ENCODE measurements around the gene NDFIP1.
"Not testable (repeated sequence)": the region's sequence is repeated elsewhere in the genome, so short reads cannot be mapped to it uniquely, and the experiment has no call there.

NDFIP1 gene

DNA sequence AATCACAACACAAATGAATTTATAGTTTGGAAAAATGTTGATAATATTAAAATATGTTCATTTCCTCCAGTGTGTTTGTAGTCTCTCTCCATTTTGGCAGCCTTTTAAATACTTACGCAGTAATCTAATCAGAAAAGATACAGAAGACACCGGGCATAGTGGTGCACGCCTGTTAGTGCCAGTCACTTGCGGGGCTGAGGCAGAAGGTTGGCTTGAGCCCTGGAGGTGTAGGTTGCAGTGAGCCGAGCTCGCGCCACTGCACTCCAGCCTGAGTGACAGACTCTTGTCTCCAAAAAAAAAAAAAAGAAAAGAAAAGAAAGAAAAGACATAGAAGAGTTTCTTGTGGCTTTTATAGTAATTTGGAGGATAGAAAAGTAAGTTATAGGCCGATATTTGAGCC lies 41.9 kb downstream of the NDFIP1 start:
- no peak overlapping the region for H3K4me3 ChIP-seq (ENCODE audit: low read depth, low read length)
- TF ChIP-seq MYC (IDR thresholded peaks at IDR 0.05; ENCODE audit: low read depth, low read length) (no peak), POLR2A (IDR thresholded peaks at IDR 0.05; ENCODE audit: extremely low read depth, insufficient read length) (no peak)
- TF ChIP-seq, protein P1, sequence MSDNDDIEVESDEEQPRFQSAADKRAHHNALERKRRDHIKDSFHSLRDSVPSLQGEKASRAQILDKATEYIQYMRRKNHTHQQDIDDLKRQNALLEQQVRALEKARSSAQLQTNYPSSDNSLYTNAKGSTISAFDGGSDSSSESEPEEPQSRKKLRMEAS (IDR thresholded peaks at IDR 0.05; ENCODE audit: low read depth, low read length), result no peak
- TF ChIP-seq, protein P2, sequence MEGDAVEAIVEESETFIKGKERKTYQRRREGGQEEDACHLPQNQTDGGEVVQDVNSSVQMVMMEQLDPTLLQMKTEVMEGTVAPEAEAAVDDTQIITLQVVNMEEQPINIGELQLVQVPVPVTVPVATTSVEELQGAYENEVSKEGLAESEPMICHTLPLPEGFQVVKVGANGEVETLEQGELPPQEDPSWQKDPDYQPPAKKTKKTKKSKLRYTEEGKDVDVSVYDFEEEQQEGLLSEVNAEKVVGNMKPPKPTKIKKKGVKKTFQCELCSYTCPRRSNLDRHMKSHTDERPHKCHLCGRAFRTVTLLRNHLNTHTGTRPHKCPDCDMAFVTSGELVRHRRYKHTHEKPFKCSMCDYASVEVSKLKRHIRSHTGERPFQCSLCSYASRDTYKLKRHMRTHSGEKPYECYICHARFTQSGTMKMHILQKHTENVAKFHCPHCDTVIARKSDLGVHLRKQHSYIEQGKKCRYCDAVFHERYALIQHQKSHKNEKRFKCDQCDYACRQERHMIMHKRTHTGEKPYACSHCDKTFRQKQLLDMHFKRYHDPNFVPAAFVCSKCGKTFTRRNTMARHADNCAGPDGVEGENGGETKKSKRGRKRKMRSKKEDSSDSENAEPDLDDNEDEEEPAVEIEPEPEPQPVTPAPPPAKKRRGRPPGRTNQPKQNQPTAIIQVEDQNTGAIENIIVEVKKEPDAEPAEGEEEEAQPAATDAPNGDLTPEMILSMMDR (IDR thresholded peaks at IDR 0.05; ENCODE audit: low read depth, low read length), result no peak
- no peak for DNase-seq (ENCODE audit: low read depth)

DNA sequence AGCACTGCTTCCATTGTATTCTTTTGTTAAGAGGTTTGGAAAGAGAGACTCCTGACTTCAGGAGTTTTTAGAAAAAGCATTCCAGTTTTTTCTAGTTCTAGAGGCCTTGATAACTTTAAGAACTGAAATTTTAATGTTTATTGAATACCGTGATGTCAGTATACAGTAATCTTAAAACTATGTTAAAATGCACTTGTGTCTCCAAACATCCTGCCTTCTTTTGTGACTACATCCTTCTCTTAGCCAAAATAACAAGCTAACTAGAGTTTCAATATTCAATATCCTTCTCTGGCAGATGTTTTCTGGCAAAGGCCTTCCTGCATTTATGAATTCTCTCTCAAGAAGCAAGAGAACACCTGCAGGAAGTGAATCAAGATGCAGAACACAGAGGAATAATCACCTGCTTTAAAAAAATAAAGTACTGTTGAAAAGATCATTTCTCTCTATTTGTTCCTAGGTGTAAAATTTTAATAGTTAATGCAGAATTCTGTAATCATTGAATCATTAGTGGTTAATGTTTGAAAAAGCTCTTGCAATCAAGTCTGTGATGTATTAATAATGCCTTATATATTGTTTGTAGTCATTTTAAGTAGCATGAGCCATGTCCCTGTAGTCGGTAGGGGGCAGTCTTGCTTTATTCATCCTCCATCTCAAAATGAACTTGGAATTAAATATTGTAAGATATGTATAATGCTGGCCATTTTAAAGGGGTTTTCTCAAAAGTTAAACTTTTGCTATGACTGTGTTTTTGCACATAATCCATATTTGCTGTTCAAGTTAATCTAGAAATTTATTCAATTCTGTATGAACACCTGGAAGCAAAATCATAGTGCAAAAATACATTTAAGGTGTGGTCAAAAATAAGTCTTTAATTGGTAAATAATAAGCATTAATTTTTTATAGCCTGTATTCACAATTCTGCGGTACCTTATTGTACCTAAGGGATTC lies 43.1 kb downstream of the NDFIP1 start:
- DNase-seq (ENCODE audit: low read depth), result peak; percentile 76
- no peak overlapping the region for H3K4me3 ChIP-seq (ENCODE audit: low read depth, low read length)
- TF ChIP-seq MYC (IDR thresholded peaks at IDR 0.05; ENCODE audit: low read depth, low read length) (no peak), POLR2A (IDR thresholded peaks at IDR 0.05; ENCODE audit: extremely low read depth, insufficient read length) (no peak)
- TF ChIP-seq, protein P1 (IDR thresholded peaks at IDR 0.05; ENCODE audit: low read depth, low read length), result no peak
- TF ChIP-seq, protein P2 (IDR thresholded peaks at IDR 0.05; ENCODE audit: low read depth, low read length), result peak; percentile 63

DNA sequence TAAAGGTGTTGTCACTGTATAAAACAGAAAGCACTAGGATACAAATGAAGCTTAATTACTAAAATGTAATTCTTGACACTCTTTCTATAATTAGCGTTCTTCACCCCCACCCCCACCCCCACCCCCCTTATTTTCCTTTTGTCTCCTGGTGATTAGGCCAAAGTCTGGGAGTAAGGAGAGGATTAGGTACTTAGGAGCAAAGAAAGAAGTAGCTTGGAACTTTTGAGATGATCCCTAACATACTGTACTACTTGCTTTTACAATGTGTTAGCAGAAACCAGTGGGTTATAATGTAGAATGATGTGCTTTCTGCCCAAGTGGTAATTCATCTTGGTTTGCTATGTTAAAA lies 43.8 kb downstream of the NDFIP1 start:
- TF ChIP-seq MYC (IDR thresholded peaks at IDR 0.05; ENCODE audit: low read depth, low read length) (no peak), POLR2A (IDR thresholded peaks at IDR 0.05; ENCODE audit: extremely low read depth, insufficient read length) (no peak)
- TF ChIP-seq, protein P2 (IDR thresholded peaks at IDR 0.05; ENCODE audit: low read depth, low read length), result no peak
- TF ChIP-seq, protein P1 (IDR thresholded peaks at IDR 0.05; ENCODE audit: low read depth, low read length), result no peak
- no peak overlapping the region for H3K4me3 ChIP-seq (ENCODE audit: low read depth, low read length)
- DNase-seq (ENCODE audit: low read depth), result no peak

DNA sequence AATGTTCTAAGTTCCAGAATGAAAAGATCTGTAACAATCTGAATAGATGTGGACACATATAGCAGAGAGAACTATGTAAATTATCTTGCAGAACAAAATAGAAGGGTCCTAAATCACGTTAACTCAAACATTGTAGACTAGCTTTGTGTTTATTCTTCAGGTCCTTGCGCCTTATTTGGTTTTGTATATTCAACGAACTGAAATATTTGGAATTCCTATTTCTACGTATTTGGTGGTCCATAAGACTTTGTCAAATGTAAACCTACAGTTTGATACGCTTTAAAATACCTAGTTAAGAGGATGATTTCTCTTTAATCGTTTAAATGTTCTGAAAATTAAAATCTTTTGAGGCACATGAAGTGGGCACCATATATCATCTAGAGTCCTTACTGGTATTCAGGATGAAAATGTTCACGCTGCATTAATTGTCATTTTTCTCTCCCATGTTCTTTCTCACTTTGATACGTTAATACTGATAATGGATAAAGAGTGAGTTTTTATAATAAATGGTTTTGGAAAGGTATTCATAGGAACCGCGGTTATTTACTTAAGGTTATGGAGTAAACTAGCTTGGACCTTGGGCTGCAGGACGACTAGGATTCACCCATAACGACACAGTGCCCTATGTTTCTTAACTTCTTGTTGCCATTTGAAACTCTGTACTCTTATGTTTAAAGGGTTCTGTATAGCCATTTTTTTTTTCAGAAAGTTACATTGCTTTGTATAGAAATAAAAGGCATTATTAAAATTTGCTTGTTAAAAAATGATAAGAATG lies 45.3 kb downstream of the NDFIP1 start:
- TF ChIP-seq POLR2A (IDR thresholded peaks at IDR 0.05; ENCODE audit: extremely low read depth, insufficient read length) (no peak), MYC (IDR thresholded peaks at IDR 0.05; ENCODE audit: low read depth, low read length) (no peak)
- TF ChIP-seq, protein P1 (IDR thresholded peaks at IDR 0.05; ENCODE audit: low read depth, low read length), result no peak
- no peak for DNase-seq (ENCODE audit: low read depth)

DNA sequence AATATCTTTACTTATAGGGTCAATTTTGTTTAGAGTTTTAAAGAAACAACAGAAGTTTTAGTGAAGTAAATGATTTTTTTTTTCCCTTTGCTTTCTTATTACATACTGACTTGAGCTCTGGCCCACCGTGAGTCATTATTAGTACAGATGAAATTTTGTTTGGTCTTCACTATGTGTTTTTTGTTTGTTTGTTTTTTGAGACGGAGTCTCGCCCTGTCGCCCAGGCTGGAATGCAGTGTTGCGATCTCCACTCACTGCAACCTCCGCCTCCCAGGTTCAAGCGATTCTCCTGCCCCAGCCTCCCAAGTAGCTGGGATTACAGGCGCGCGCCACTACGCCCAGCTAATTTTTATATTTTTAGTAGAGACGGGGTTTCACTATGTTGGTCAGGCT lies 45.9 kb downstream of the NDFIP1 start:
- H3K4me3 ChIP-seq (ENCODE audit: low read depth, low read length); DNase-seq (ENCODE audit: low read depth): not testable (repeated sequence)

More for the DNA sequence above, 45.3 kb downstream of the NDFIP1 start:
- H3K4me3 ChIP-seq (ENCODE audit: low read depth, low read length), result no peak overlapping the region

DNA sequence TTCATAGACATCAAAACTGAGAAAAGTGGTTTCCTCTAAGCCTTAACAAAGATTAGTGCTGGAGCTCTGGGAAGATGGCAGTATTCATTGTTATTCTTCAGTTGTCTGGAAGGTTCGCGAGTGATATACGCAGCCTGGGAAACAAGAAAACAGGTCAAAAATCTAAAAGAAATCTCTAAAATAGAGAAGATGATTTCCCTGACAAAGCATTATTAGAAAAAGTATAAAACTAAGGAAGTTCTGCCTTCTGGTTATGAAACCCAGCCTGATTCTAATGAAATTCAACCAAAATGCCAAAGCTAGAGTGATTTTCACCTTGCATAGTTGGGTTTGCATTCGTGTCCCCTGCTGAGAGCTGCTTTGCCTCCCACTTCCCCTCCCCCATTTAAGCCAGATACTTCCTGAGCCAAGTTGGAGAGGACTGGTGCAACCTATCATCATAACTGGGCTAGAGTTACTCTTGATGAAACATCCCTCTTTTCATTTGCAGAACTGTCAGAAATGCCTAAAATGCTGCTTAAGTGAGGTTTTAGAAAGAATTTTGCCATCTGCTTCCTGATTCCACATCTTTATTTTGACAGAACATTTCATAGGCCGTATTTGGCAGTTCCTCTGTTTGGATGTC lies 48.4 kb downstream of the NDFIP1 start:
- DNase-seq (ENCODE audit: low read depth), result peak; percentile 41
- H3K4me3 ChIP-seq (ENCODE audit: low read depth, low read length), result no peak overlapping the region
- TF ChIP-seq, protein P2 (IDR thresholded peaks at IDR 0.05; ENCODE audit: low read depth, low read length), result no peak
- no peak for TF ChIP-seq POLR2A (IDR thresholded peaks at IDR 0.05; ENCODE audit: extremely low read depth, insufficient read length)
- no peak for TF ChIP-seq MYC (IDR thresholded peaks at IDR 0.05; ENCODE audit: low read depth, low read length)
- TF ChIP-seq, protein P1 (IDR thresholded peaks at IDR 0.05; ENCODE audit: low read depth, low read length), result no peak

All from NB4 (cell line).